GM19463 (cell line): Measurements from ENCODE around the gene SH3GLB2.

Experiments used
- ATAC-seq: cut with Tn5 transposase; IDR thresholded peaks from one replicate; pipeline ENCODE4 v1.9.1; 2021; ENCODE audit warnings: mild to moderate bottlenecking, moderate library complexity; ENCODE audit not compliant: unreplicated experiment

The SH3GLB2 gene

GRCh38 chr9:129023036-129023907 is 4.9 kb downstream of the SH3GLB2 start:
- no peak for ATAC-seq

- no peak for ATAC-seq
These were observed 6.1 kb downstream of the SH3GLB2 start for GRCh38 chr9:129022037-129022436.

GRCh38 chr9:129021091-129021490 is 7.0 kb downstream of the SH3GLB2 start:
- no peak for ATAC-seq

GRCh38 chr9:129014608-129015007 is 13.5 kb downstream of the SH3GLB2 start:
- no peak for ATAC-seq

GRCh38 chr9:129014124-129014523 is 14.0 kb downstream of the SH3GLB2 start:
- no peak for ATAC-seq

- no peak for ATAC-seq
These were observed 14.5 kb downstream of the SH3GLB2 start for GRCh38 chr9:129013674-129014073.

GRCh38 chr9:129012893-129013448 is 15.2 kb downstream of the SH3GLB2 start:
- no peak for ATAC-seq

- ATAC-seq: no peak
These were observed 15.8 kb downstream of the SH3GLB2 start for GRCh38 chr9:129012343-129012742.

GRCh38 chr9:129011761-129012181 is 16.4 kb downstream of the SH3GLB2 start:
- ATAC-seq: no peak

GRCh38 chr9:129011170-129011569 is 17.0 kb downstream of the SH3GLB2 start:
- no peak for ATAC-seq

- no peak for ATAC-seq
These were observed 17.7 kb downstream of the SH3GLB2 start for GRCh38 chr9:129010267-129010975.

GRCh38 chr9:129009584-129010141 is 18.5 kb downstream of the SH3GLB2 start:
- ATAC-seq: no peak

GRCh38 chr9:129008986-129009583 is 19.0 kb downstream of the SH3GLB2 start:
- ATAC-seq: no peak

GRCh38 chr9:129008469-129008965 is 19.6 kb downstream of the SH3GLB2 start:
- ATAC-seq: no peak

GRCh38 chr9:129007766-129008468 is 20.2 kb downstream of the SH3GLB2 start:
- no peak for ATAC-seq

GRCh38 chr9:129007035-129007765 is 20.9 kb downstream of the SH3GLB2 start:
- no peak for ATAC-seq

GRCh38 chr9:129006328-129007034 is 21.6 kb downstream of the SH3GLB2 start:
- ATAC-seq: no peak

- ATAC-seq: no peak
These were observed 22.7 kb downstream of the SH3GLB2 start for GRCh38 chr9:129005336-129005997.
